Smooth muscle cell (in vitro differentiated cells): ENCODE data around the gene NOLC1. TPM values are rescaled to one million over a fixed set of nuclear protein-coding genes. Genes with fewer than 3 reads are reported as not detected.
"Not testable (repeated sequence)": the region's sequence is repeated elsewhere in the genome, so short reads cannot be mapped to it uniquely, and the experiment has no call there.

ENCODE experiments used
- DNase-seq: peaks from one replicate; lab custom pipeline; 2025; ENCODE audit not compliant: unreplicated experiment; lab: John Stamatoyannopoulos, UW
- H2AFZ ChIP-seq: fragments of 200-600 bp; sonication (generic); 2 replicates; pipeline ENCODE4 v1.6.0; 2016; ENCODE audit warnings: antibody characterized with exemption, low read depth, mild to moderate bottlenecking
- H3F3A ChIP-seq: fragments of 200-600 bp; sonication (generic); 2 replicates; pipeline ENCODE4 v1.6.0; 2017; ENCODE audit warnings: antibody characterized with exemption, low read depth
- H3K27ac ChIP-seq: fragments of 200-600 bp; sonication (generic); 2 replicates; pipeline ENCODE4 v1.5.1; 2016; ENCODE audit warnings: low read depth, mild to moderate bottlenecking
- H3K27me3 ChIP-seq: fragments of 200-600 bp; sonication (generic); 2 replicates; pipeline ENCODE4 v1.6.1; 2016; ENCODE audit warnings: low read depth, mild to moderate bottlenecking
- H3K36me3 ChIP-seq: fragments of 200-600 bp; sonication (generic); 2 replicates; pipeline ENCODE4 v1.5.1; 2016; ENCODE audit warnings: low read depth
- H3K4me1 ChIP-seq: fragments of 200-600 bp; sonication (generic); 2 replicates; pipeline ENCODE4 v1.5.1; 2016; ENCODE audit warnings: low read depth
- H3K4me2 ChIP-seq: fragments of 200-600 bp; sonication (generic); 2 replicates; pipeline ENCODE4 v1.6.0; 2016; ENCODE audit warnings: mild to moderate bottlenecking
- H3K4me3 ChIP-seq: fragments of 200-600 bp; sonication (generic); 2 replicates; pipeline ENCODE4 v1.5.1; 2016; ENCODE audit warnings: mild to moderate bottlenecking
- H3K79me2 ChIP-seq: fragments of 200-600 bp; sonication (generic); 2 replicates; pipeline ENCODE4 v1.6.0; 2016; ENCODE audit warnings: low read depth, mild to moderate bottlenecking
- H3K9ac ChIP-seq: fragments of 200-600 bp; sonication (generic); 2 replicates; pipeline ENCODE4 v1.6.0; 2016; ENCODE audit warnings: low read depth
- H3K9me3 ChIP-seq: fragments of 200-600 bp; sonication (generic); replicated peaks from 2 replicates; pipeline ENCODE4 v1.5.1; 2016; ENCODE audit warnings: low read depth
- H4K20me1 ChIP-seq: fragments of 200-600 bp; sonication (generic); 2 replicates; pipeline ENCODE4 v1.6.0; 2016; ENCODE audit warnings: low read depth
- WGBS: methylation state at CpG from one replicate; pipeline ENCODE4 v1.1.7; 2016; ENCODE audit warnings: low lambda C conversion rate; 5-methylcytosine and 5-hydroxymethylcytosine counted together
- polyA plus RNA-seq: library from polyadenylated mRNA; unstranded; fragments of >200 nt; fragmentation: Nextera tagmentation; extraction: Ambion mirVana; gene quantifications from 2 replicates; pipeline ENCODE4 v1.2.1, GENCODE V29; 2016
- total RNA-seq: library from RNA; depleted of rRNA; stranded (reverse); fragments of >200 nt; gene quantifications from 2 replicates; pipeline ENCODE4 v1.2.3, GENCODE V29; 2014
- TF ChIP-seq, protein P1 (sequence below): fragments of 200-600 bp; sonication (generic); IDR thresholded peaks from 2 replicates; pipeline ENCODE4 v1.5.1; 2017; ENCODE audit warnings: borderline replicate concordance, mild to moderate bottlenecking, antibody characterized with exemption; ENCODE audit not compliant: insufficient read depth, poor library complexity, severe bottlenecking

The NOLC1 gene
- total and polyA plus RNA-seq, 2 experiments from 2014 or later: 41.2 to 46.6 TPM

DNA sequence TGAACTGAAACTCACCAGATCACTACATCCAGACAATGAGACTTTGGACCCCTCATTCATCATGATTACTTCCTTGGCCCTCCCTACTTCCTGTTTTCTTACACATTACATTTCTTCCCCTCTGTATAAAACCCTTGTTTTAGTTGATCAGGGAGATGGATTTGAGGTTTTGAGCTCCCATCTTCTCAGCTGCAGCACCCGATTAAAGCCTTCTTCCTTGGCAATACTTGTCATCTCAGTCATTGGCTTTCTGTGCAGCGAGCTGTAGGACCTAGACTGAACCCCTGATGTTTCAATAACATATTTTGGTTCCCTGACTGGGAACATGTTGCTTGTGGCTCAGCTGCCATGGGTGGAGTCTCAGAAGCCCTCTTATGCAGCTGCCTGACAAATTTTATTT lies 33.1 kb downstream of the NOLC1 start:
- no peaks in the 10 kb centered on the region for H3K27me3 ChIP-seq
- no peak overlapping the region for H3K27ac ChIP-seq
- no peak overlapping the region for H3K4me3 ChIP-seq
- TF ChIP-seq, protein P1, sequence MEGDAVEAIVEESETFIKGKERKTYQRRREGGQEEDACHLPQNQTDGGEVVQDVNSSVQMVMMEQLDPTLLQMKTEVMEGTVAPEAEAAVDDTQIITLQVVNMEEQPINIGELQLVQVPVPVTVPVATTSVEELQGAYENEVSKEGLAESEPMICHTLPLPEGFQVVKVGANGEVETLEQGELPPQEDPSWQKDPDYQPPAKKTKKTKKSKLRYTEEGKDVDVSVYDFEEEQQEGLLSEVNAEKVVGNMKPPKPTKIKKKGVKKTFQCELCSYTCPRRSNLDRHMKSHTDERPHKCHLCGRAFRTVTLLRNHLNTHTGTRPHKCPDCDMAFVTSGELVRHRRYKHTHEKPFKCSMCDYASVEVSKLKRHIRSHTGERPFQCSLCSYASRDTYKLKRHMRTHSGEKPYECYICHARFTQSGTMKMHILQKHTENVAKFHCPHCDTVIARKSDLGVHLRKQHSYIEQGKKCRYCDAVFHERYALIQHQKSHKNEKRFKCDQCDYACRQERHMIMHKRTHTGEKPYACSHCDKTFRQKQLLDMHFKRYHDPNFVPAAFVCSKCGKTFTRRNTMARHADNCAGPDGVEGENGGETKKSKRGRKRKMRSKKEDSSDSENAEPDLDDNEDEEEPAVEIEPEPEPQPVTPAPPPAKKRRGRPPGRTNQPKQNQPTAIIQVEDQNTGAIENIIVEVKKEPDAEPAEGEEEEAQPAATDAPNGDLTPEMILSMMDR: no peak
- DNase-seq: no peak
- H3K79me2 ChIP-seq: no peaks in the 10 kb centered on the region
- no peaks in the 10 kb centered on the region for H3K36me3 ChIP-seq
- H3F3A ChIP-seq: no peaks in the 10 kb centered on the region
- no peak overlapping the region for H3K9ac ChIP-seq
- no peak overlapping the region for H2AFZ ChIP-seq
- H4K20me1 ChIP-seq: no peaks in the 10 kb centered on the region
- no peak overlapping the region for H3K4me2 ChIP-seq
- H3K9me3 ChIP-seq: no peaks in the 10 kb centered on the region
- H3K4me1 ChIP-seq: peaks cover 5% of the 10 kb centered on the region
- 82% methylated on average over 2 of the region's 2 CpGs for WGBS

DNA sequence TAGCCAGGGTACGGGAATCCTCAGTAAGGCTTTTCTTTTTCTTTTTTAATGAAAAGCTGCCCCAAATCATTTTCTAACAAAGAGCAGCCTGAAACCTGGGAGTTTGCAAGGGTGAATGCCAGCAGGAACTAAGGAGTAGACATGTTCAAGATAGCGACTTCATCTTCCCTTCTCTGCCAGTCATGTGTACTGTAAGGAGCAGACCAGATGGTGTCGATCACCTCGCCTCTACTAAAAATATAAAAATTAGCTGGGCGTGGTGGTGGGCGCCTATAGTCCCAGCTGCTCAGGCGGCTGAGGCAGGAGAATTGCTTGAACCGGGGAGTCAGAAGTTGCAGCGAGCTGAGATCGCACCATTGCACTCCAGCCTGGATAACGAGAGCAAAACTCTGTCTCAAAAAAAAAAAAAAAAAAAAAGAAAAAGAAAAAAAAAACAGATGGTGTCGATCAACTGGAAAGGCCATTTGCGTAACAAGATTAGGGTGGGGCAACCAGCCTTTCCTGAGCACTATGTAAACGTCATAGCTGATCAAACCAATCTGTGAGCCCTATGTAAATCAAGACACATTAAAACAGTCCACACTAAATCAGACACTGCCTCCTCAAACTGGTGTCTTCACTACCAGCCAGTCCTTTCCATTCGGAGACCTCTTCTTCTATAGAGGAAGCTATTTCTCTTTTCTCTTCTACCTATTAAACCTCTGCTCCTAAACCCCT lies 33.8 kb downstream of the NOLC1 start:
- no peaks in the 10 kb centered on the region for H3K27me3 ChIP-seq
- H3K9ac ChIP-seq: no peak overlapping the region
- H4K20me1 ChIP-seq: no peaks in the 10 kb centered on the region
- TF ChIP-seq, protein P1: no peak
- 90% methylated on average over 15 of the region's 15 CpGs for WGBS
- H3K4me2 ChIP-seq: no peak overlapping the region
- no peak for DNase-seq
- H2AFZ ChIP-seq: no peak overlapping the region
- peaks cover 5% of the 10 kb centered on the region for H3K4me1 ChIP-seq
- no peak overlapping the region for H3K4me3 ChIP-seq
- no peak overlapping the region for H3K27ac ChIP-seq
- no peaks in the 10 kb centered on the region for H3K79me2 ChIP-seq
- no peaks in the 10 kb centered on the region for H3K9me3 ChIP-seq
- H3K36me3 ChIP-seq: no peaks in the 10 kb centered on the region
- no peaks in the 10 kb centered on the region for H3F3A ChIP-seq

DNA sequence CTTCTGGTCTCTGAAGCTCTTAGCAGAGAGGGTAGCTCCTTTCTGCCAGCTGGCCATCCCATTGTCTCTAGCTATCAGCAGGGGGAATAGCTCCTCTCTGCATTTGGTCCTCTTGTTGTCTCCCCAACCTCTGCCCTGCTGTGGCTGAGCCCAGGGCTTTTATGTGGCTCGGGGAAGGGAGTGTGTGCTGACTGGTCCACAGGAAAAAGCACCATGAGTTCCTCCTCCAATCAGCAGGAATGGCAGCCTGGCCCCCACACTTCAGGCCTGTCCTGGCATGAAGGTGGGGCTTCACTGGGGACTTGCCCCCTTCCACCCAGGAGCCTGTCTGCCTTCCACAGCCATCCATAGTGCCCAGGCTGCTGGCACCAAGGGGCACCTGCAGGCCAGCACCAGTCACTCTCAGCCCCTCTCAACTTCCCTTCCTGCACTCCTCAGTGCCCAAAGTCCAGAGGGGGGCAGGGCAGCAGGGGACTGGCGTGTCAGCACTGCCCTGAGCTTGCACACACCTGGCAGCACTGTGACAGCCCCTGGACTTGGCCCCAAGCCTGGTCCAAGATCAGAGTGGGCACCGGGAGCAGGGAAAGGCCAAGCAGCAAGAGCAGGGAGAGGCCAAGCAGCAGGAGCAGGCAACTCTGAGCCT lies 36.2 kb downstream of the NOLC1 start:
- no peaks in the 10 kb centered on the region for H3K79me2 ChIP-seq
- no peaks in the 10 kb centered on the region for H4K20me1 ChIP-seq
- no peak overlapping the region for H3K4me3 ChIP-seq
- no peaks in the 10 kb centered on the region for H3K9me3 ChIP-seq
- no peaks in the 10 kb centered on the region for H3K36me3 ChIP-seq
- 83% methylated on average over 3 of the region's 3 CpGs for WGBS
- no peak overlapping the region for H3K27ac ChIP-seq
- no peak for DNase-seq
- no peak overlapping the region for H2AFZ ChIP-seq
- H3K4me1 ChIP-seq: peaks cover 5% of the 10 kb centered on the region
- no peak overlapping the region for H3K9ac ChIP-seq
- TF ChIP-seq, protein P1: no peak
- no peaks in the 10 kb centered on the region for H3K27me3 ChIP-seq
- no peak overlapping the region for H3K4me2 ChIP-seq
- no peaks in the 10 kb centered on the region for H3F3A ChIP-seq

- H3K4me2 ChIP-seq, H3K27ac ChIP-seq, H3K4me1 ChIP-seq, H4K20me1 ChIP-seq, DNase-seq, H3K9ac ChIP-seq, H2AFZ ChIP-seq, H3K9me3 ChIP-seq, H3F3A ChIP-seq, H3K79me2 ChIP-seq, H3K4me3 ChIP-seq, H3K27me3 ChIP-seq, H3K36me3 ChIP-seq: not testable (repeated sequence)
- WGBS: 89% methylated on average over 7 of the region's 7 CpGs
Measured at GRCh38 chr10:102188941-102189898, 37.0 kb downstream of the NOLC1 start.
